HG03575 (cell line): ENCODE measurements around the gene MPST.

Source experiments
- ATAC-seq: cut with Tn5 transposase; IDR thresholded peaks from one replicate; pipeline ENCODE4 v1.9.1; 2021; ENCODE audit not compliant: unreplicated experiment, insufficient number of reproducible peaks, low FRiP score; ENCODE audit errors: extremely low read depth

Gene MPST

GRCh38 chr22:37056246-37056645 lies 36.7 kb downstream of the MPST start:
- no peak for ATAC-seq

DNA sequence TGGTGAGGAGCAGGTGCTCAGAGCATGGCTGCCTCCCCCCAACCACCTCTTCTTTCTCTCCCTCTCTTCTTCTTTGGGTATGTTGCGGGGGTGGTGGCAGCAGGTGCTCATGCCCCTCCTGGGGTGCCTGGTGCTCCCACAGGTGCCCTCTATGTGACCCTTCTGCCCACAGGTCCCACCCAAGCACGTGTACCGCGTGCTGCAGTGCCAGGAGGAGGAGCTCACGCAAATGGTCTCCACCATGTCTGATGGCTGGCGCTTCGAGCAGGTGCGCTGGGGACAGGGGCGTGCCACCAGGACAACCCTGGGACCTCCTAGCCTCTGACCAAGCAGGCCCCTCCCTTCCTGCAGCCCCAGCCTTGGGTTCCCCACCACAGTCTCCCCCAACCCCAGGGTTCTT lies 37.7 kb downstream of the MPST start:
- no peak for ATAC-seq

DNA sequence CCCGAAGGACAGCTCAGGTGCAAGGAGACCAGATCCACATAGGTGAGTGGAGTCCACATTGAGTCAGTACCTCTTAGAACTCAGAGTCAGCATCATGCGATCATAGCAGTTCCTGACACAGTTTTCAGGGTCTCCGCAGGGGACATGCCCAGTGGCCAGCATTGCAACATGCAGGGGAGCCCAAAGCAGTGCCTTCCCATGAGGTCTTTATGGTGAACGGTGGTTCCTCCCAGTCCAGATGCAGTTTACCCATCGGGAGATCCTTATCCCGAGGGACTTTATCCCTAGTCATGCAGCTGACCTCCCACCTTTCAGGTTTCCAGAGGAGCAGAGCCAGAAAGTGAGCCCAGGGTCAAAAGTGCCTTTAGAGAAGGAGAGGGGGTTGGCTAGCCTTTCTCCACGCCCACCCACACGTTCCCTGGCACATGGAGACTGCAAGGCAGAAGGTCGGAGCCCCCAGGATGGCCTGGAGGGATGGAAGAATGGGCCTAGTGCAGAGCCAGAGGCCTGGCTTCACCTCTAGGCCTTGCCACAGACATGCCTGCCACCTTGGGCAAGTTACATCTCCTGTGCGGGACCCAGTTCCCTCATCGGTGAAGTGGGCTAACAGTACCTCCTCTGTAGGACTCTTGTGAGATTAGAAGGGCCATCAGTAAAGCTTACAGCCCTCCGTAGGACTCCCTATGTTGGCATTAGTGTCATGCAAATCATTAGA lies 38.4 kb downstream of the MPST start:
- ATAC-seq, result no peak

DNA sequence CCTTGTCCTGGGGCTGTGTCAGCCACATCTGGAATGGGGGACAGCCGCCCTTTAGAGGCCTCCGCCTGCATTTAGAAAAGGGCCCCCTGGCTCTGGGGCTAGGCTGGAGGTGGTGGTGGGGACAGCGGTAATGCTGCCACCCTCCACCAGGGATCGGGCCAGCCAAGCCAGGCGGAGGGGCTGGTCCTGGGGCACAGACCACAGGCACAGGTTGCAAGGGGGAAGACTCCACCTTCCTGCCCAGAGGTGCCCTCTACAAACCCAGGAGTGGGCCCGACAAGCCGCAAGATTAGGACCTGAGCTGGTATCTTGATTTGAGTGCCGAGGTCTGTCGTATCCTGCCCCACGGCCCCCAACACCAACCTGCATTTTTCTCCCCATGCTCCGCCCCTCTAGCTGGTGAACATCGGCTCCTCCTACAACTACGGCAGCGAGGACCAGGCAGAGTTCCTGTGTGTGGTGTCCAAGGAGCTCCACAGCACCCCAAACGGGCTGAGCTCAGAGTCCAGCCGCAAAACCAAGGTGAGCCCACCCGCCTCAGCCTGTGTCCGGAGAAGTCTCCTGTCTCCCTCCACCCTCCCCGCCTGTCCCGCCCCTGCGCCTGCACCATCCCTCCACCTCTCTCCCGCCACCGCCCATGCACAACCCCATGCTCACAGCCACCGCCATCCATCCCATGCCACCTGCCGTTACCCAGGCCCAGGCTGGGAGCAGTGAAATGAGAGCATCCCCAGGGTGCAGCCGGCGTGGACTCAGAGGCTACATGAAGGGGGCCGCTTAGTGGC lies 39.6 kb downstream of the MPST start:
- ATAC-seq, result no peak

GRCh38 chr22:37059876-37060449 lies 40.4 kb downstream of the MPST start:
- no peak for ATAC-seq

DNA sequence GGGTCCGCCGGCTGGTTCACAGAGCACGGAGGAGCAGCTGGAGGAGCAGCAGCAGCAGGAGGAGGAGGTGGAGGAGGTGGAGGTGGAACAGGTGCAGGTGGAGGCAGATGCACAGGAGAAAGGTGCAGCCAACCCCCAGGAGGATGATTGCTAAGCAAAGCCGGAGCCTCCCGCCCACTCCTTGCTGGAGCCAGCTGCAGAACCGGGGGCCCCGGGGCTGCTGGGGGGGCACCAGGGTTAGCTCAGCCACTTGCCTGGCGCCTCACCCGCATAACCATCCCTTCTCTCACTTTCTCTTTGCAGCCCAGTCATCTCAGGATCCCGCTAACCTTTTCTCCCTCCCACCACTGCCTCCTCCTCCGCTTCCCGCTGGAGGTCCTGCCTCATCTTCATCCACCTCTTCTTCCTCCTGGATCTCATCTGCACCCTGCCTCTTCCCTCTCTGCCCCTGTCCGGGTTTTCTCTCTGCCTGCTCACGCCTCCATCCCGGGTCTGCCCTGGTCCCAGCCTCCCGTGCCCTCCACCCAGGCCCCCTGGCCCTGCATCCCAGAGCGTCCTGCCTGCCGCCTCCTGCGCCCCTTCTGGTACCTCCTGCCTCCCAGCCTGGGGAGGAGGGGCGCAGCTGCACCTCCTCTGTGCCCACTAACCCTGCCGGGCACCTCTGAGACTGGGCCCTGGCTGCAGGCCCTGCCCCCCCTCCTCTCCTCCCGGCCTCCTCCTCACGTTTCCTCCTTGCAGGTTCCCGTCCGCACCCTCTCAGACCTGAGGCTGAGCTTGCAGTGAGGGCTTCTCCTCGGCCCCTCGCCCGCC lies 41.5 kb downstream of the MPST start:
- ATAC-seq, result no peak

DNA sequence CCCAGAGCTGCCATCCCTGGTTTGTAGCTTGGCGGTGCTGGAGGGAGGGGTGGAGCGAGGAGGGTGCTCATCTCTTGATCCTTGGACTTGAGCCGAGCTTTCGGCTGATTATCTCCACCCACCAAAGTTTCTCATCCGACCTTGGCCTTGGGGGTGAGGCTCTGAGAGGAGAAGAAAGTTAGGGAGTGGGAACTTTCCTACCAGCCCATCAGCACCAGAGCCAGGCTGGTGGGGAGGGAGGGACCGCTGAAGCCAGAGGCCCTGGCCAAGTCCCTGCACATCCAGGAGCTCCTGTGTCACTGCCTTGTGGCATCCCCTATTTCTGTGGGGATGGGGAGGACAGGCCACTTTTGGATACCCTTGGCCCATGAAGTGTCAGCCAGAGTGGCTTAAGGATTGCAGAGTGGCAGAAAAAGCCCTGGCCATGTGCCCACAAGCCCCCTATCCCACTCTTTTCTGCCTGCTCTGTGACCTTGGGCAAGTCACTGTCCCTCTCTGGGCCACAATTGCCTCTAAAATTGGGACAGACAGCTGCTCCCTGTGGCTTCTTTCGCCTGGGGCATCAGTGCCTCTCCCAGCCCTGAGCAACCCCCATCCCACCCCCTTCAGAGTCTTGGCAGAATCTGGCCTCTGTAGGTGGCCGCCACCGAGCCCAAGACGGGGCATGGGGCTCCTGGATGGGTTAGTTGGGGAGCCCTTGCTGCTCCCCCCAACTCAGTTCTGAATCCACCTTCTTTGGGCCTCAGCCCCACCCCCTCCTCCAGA lies 42.3 kb downstream of the MPST start:
- no peak for ATAC-seq

- no peak for ATAC-seq
These were observed 42.8 kb downstream of the MPST start for GRCh38 chr22:37062376-37062675.

- no peak for ATAC-seq
These were observed 43.3 kb downstream of the MPST start for GRCh38 chr22:37062702-37063381.

DNA sequence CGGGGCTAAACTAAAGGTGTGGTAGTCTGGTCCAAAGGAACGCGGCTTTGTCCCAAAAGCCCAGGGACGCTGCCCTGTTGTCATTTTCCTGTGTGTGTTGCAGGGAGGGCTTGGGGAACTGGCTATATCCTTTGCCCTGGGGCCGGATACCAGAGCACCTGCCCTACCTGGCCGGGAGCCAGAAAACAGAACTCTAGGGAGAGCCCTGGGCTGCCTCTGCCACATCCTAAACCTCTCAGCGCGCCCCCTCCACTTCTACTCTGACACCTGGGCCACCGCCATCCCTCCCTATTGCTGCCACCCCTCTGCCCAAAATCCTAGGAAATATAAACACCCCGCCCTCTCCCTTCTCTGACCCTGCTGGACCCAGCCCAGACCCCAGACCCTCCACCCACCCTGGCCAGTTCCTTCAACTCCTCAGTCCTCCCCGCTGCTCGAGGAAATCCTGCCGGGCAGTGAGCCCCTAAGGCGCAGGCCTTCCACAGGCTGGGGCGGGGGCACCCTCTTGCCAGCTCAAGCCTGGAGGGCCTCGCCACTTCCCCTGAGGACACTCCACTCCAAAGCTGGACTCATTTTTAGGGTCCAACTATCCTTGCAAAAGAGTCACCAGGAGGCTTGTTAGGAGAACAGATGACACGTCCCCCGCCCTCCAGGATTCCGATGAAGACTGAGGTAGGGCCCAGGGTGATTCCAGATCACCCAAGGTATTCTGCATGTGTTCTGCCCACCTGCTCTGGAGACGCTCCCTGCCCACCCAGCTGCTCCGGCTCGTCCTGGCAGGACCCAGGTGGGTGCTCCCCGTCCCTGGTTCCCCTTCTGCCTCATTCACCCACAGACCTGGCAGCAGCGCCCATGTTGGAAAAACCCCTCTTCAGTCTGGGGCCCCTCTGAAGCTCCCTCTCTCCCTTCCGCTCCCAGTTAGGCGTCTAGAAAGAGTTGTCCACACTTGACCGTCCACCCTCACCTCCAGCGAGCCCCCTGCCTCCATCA lies 44.2 kb downstream of the MPST start:
- no peak for ATAC-seq

DNA sequence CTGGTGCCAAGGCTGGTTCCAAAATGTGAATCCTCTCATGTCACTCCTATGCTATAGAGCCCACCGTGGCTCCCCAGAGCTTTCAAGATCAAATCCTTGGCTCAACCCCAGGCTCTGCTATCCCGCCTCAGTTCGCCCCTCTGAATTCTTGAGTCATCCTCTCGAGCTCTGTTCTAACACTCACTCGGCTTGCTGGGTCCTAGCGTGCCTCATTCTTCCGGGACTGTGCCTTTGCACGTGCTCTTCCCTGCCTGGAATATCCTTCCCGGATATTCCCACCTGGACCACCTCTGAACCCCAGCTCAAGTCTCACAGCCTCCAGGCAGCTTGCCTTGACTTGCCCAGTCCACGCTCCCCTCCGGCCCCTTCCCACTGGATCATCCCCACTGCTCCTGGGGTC lies 45.0 kb downstream of the MPST start:
- no peak for ATAC-seq

GRCh38 chr22:37065180-37065579 lies 45.6 kb downstream of the MPST start:
- no peak for ATAC-seq

DNA sequence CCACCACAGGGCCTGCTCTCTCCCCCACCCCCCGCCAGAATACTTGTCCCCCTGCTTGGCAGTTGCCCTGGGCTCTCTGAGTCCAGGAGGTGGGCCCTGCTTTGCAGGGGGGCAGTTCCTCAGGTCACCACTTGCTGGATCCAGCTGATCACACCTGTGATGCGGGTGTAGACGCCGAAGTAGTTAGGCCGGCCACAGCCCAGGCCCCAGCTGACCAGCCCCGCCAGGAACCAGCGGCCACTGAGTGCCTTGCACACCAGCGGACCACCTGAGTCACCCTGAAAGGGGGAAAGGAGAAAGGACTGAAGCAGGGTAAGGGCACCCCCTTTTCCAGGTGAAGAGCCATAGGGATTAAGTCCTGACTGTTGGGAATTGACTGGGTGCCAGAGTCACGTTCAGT lies 46.4 kb downstream of the MPST start:
- no peak for ATAC-seq

- ATAC-seq, result no peak
These were observed 47.9 kb downstream of the MPST start for GRCh38 chr22:37067428-37067827.

- no peak for ATAC-seq
These were observed 49.3 kb downstream of the MPST start for GRCh38 chr22:37068859-37069258.

- no peak for ATAC-seq
These were observed 49.8 kb downstream of the MPST start for GRCh38 chr22:37069319-37069718.

DNA sequence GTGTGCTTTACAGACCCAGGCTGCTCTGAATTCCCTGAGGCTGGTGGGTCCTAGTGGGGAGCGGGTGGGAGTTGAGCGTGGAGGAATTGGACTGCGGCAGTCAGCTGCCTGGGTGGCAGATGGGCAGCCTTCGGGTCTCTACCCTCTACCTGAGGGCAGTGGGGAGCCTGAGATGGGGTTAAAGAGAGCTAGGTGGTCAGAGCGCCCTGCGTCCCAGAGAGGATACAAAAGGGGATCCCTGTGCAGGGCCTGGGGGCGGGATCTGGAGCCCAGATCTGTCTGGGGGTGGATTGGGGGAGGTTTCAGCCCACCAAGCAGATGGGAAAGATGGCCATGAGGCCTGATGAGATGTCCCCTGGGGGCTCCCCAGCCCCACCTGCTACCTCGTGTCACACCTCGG lies 50.2 kb downstream of the MPST start:
- ATAC-seq, result no peak
